Stimulated activated CD4-positive, alpha-beta T cell treated with anti-CD3 and anti-CD28 coated beads, Interleukin-1b, Interleukin-23, amount 100 ng/mL, for 24 hours (primary cell): ENCODE results near the gene TRIM2.
"Not testable (repeated sequence)": the region's sequence is repeated elsewhere in the genome, so short reads cannot be mapped to it uniquely, and the experiment has no call there.

Experiments used
- DNase-seq, 4 experiments: peaks; one replicate each; pipeline ENCODE4 v3.0.0-alpha.2; 2020; ENCODE audit warnings: low read depth in 4 of 4, low spot score in 1 of 4

The TRIM2 gene

DNA sequence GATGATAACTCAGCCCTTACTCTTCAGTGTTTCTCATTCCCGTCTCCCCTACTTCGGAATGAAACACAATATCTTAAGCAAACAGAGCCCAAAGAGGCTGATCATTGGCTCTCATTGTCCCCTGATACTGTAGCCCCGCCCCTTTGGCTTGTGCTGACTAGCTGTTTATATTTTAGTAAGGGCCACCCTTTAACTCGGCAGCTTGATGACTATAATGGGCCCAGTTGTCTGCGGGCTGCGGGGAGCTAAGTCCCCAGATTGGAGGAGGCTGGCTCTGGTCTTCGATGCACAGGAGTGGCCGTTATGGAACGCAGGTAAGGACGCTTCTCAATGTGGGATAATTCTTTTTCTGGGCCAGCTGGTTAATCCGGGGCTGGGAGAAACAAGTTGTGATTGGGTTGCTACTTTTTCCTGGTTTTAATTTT lies at the start of gene TRIM2:
TRIM2 (plus strand) TSS at position 197 of the 425 bp plus-strand sequence; CDS start at position 285, 88 bp downstream.
- no peak for DNase-seq

GRCh38 chr4:153155686-153156085 lies 48.6 kb upstream of the TRIM2 start:
- DNase-seq: no peak

DNA sequence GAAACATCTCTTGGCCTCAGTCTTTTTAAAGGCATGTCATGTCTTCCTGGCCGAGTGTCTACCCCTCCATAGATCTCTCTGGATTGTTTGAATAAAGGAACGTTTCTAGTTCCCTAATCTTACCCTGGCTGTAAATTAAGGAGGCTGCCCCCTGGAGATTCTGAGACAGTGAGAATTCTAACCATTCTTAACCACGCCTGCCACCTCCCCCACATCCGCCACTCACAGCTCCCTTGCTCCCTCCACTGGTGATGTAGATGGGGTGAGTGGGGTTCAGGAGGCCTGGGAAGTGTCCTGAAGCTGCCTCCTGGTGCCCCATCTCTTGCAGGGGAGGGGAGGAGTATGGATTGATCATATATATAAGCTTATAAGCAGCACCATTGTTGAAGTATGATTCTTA lies 48.0 kb upstream of the TRIM2 start:
- no peak for DNase-seq

DNA sequence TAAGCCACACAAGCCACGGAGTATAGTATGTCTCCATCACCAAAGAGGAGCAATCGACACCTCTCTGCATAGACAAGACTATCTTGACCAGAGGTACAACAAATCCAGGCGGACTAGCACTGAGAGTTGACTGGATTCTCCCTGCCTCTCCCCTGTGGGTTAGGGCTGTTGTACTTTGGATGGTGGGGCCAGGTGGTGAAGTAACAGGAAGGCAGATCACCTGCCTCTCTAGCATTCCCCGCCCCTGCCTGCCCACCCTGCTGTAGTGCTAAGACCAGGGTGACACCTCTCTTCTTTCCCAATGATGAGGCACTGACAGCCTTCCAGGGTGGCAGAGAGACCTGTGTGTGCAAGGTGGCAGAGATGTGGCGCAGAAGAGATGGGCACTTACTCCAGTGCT lies 47.5 kb upstream of the TRIM2 start:
- DNase-seq: no peak

- no peak for DNase-seq
These were observed 45.2 kb upstream of the TRIM2 start for GRCh38 chr4:153159016-153159415.

DNA sequence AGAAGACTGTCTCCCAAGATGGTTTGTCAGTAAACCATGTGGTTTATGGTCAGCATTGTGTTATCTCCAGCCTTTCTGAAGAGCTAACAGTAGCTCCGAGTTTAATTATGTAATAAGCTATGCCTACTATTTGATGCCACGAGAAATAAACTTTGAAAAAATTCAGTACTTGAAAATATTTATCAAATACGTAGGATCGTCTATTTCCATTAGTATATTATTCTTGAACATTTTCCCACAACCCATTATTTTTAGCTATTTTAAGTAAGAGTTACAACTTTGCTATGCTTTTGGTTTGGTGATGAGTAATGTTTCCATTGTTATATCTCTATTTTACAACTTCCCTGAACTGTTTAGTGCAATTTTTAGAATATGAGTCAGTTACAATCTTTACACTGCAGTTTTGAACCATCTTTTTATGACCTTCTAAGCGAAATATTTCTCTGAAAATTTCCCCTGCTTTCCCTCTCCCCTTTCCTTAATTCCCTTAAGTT lies 44.5 kb upstream of the TRIM2 start:
- DNase-seq: no peak

- DNase-seq: no peak
These were observed 43.4 kb upstream of the TRIM2 start for GRCh38 chr4:153160821-153161220.

GRCh38 chr4:153161226-153161963 lies 42.8 kb upstream of the TRIM2 start:
- DNase-seq: no peak

GRCh38 chr4:153165236-153165635 lies 39.0 kb upstream of the TRIM2 start:
- not testable (repeated sequence) for DNase-seq

- no peak for DNase-seq
These were observed 37.3 kb upstream of the TRIM2 start for GRCh38 chr4:153166716-153167501.

DNA sequence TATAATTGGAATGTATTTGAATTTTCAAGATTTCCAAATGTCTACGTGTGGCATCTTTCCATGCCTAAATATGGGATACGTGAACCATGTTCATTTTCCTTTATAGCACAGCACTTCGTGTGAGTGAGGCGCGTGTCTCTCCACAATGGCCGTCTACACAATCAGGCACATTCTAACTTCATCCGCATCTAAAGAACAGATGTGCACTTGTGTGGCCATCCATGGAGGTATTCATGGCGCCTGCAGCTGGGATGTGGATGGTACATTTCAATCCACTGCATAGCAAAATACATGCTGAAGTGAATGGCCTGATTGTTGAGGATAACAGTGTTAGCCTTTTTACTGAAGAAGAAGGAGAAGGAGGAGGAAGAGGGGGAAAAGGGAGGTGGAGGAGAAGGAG lies 34.5 kb upstream of the TRIM2 start:
- no peak for DNase-seq

GRCh38 chr4:153170407-153170806 lies 33.8 kb upstream of the TRIM2 start:
- DNase-seq: no peak

DNA sequence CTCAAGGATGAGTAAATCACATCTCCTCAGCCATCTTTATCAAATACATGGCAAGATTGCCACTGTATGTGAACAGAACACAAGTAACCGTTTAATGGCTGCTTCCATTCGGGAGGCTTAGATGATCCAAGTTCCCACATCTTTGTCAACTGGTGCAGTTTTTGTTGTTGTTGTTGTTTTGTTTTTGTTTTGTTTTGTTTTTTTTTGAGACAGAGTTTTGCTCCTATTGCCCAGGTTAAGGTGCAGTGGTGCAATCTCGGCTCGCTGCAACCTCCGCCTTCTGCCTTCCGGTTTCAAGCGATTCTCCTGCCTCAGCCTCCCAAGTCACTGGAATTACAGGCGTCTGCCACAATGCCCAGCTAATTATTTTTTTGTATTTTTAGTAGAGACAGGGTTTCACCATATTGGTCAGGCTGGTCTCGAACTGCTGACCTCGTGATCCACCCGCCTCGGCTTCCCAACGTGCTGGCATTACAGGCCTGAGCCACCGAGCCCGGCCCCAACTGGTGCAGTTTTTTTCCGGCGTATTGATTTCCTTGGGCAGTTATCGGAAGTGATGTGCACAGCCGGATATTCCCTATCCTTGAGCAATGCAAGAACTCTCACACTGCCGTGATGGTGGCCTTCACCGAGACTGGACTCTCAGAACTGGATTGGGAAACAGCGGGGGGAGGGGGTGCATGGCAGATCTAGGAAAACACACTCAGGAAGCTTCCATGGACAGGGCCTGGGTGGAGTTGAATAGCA lies 29.2 kb upstream of the TRIM2 start:
- DNase-seq: no peak

GRCh38 chr4:153176938-153177337 lies 27.3 kb upstream of the TRIM2 start:
- DNase-seq: no peak

- no peak for DNase-seq
These were observed 26.4 kb upstream of the TRIM2 start for GRCh38 chr4:153177841-153178240.

DNA sequence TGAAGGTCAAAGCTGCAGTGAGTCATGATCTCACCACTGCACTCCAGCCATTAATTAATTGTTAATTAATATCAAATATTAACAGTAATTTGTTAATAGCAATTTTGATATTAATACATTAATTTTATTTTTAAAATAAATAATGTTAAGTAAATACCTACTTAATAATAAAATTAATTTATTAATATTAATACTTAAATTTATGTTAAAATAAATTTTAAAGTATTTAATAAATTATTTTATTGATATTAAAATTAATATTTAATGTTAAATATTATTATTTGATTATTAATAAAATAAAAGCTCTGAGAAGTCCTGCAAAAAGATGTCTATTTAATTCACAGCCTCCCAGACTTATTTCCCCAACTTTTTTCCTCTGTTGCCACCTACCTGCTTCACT lies 25.1 kb upstream of the TRIM2 start:
- no peak for DNase-seq

- DNase-seq: no peak
These were observed 22.9 kb upstream of the TRIM2 start for GRCh38 chr4:153181293-153181692.

DNA sequence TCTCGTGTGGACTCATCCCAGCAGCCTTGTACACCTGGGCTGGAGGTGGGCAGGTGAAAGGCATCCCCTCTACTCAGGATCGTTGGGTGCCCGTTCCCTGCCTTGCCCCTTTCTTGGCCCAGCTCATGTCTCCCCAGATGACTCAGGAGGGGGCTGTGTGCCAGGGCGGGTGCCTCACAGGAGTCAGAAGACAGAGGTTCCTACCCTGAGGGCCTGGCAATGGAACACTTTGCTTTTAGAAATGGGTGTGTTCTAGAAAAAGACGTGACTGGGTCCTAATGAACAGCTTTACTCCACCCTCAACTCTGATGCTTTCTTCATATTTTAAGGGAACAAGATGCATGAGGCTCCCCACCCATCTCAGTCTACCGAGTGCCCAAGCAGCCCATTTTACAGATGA lies 22.5 kb upstream of the TRIM2 start:
- DNase-seq: no peak

DNA sequence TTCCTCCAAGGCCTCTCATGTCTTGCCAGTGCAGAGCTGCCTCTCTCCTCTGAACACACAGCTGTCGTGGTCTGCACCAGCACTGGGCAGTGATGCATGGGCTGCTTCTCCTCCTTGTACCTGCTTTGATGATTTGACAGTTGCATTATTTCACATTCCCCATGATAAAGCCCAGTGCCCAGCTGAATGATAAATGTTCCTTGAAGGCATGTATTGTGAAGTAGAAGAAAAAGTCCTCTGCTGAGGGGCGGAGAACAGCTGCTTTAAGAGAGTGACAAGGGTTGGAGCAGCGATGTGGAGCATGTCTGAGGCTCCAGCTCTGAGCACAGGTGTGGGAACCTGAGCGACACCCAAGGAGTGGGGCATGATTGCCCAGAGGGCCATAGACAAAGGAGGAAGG lies 21.1 kb upstream of the TRIM2 start:
- DNase-seq: no peak

- no peak for DNase-seq
These were observed 18.9 kb upstream of the TRIM2 start for GRCh38 chr4:153185331-153185852.

- DNase-seq: no peak
These were observed 18.1 kb upstream of the TRIM2 start for GRCh38 chr4:153186046-153186728.
